GM18507 (cell line): Measurements from ENCODE around the gene TSHR.
A peak's percentile ranks its signal among the peaks of the same experiment; 100 is the strongest.
"Not testable (repeated sequence)": the region's sequence is repeated elsewhere in the genome, so short reads cannot be mapped to it uniquely, and the experiment has no call there.

ENCODE experiments used
- DNase-seq: peaks from one replicate; pipeline ENCODE4 v3.0.0; 2011; ENCODE audit warnings: low read depth; ENCODE audit not compliant: insufficient read length; ENCODE audit errors: extremely low spot score
- FAIRE-seq: peaks from 2 replicates; lab custom pipeline; 2011; peaks lifted over from hg19 to GRCh38; lab: Jason Lieb, UNC

The TSHR gene

GRCh38 chr14:80988192-80988591 lies 32.8 kb downstream of the TSHR start:
- DNase-seq (no peak), FAIRE-seq (no peak)

DNA sequence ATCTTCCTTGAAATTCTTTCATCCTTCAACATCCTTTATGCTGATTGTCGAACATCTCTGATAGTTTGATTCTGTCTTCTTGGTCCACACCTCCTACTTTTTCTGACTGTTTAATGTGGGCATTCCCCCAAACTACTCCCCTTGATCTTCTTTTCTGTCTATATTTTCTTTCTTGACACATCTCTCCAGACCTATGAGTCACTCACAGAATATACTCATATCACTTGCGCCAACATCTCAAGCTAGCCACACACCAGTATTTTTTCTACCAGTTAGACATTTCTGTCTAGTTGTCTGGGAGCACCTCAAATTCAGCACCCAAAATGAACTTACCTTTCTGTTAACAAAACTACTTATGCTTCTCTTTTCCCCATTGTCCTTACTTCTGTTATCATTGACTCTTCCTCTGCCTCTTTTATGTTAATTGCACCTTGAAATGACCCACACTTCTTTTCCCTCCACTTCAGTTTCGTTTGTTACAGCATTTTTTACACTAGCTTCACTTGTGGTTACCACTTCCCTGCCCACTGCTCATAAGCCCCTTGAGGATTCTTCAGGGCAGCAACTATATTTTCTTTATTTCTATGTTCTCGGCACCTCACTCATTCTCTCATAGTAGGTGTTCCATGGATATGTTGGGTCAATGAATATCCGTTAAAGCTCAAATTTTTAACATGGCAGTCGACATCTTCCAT lies 33.5 kb downstream of the TSHR start:
- FAIRE-seq (peak; percentile 55), DNase-seq (no peak)

- FAIRE-seq = no peak
Observed at GRCh38 chr14:80992580-80992979, 37.2 kb downstream of the TSHR start.

GRCh38 chr14:80996049-80996901 lies 40.9 kb downstream of the TSHR start:
- FAIRE-seq = peak; percentile 71
- DNase-seq = no peak

More at GRCh38 chr14:80992580-80992979, 37.2 kb downstream of the TSHR start:
- no peak for DNase-seq

DNA sequence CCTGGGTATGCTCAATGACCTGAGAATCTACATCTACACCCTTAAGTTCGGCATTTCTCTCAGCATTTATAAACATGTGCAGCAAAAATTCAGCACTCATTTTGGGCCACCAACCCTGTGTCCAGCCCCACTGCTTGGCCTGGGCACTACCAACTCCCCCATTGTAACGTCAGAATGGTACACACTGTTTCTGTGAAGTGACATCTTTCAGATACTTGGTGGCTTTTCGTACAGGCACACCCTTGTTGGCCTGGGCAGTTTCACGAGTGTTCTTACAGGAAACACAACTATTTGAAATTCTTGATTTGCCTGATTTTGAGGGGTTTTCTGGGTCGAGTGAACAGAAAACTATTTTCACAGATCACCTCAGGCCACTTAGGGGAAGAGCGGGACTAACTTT lies 46.0 kb downstream of the TSHR start:
- no peak for DNase-seq
- FAIRE-seq = no peak

DNA sequence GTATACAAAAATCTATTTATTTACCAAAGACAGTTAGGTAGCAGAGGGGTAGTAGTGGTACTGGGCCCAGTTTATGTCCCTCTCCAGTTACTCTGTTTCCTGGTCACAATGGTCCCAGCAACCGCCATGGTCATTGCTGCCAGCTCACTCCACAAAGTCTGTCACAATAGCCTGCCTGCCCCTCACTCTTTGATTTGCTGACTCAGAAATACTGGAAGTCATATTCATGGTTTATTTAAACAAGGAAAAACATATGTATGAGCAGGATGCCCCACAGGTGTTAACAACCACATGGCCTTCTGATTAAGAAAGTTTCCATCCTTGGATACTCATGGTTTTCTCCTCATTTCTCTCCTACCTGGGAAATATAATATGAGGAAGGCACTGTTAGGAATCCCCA lies 49.2 kb downstream of the TSHR start:
- no peak for FAIRE-seq
- DNase-seq = no peak

- FAIRE-seq (no peak), DNase-seq (no peak)
Observed at GRCh38 chr14:81005540-81006228, 50.3 kb downstream of the TSHR start.

DNA sequence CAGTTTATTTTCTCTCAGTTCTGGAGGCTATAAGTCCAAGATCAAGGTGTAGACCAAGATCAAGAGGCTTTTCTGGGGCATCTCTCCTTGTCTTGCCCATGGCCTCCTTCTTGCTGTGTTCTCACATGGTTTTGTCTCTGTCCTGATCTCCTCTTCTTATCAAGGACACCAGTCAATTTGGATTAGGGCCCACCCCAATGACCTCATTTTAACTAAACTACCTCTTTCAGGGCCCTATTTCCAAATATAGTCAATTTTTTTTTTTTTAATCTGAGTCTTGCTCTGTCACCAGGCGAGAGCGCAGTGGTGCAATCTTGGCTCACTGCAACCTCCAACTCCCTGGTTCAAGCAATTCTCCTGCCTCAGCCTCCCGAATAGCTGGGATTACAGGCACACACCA lies 50.8 kb downstream of the TSHR start:
- DNase-seq = no peak
- FAIRE-seq = no peak

- FAIRE-seq (no peak), DNase-seq (no peak)
Observed at GRCh38 chr14:81007131-81007530, 51.7 kb downstream of the TSHR start.

DNA sequence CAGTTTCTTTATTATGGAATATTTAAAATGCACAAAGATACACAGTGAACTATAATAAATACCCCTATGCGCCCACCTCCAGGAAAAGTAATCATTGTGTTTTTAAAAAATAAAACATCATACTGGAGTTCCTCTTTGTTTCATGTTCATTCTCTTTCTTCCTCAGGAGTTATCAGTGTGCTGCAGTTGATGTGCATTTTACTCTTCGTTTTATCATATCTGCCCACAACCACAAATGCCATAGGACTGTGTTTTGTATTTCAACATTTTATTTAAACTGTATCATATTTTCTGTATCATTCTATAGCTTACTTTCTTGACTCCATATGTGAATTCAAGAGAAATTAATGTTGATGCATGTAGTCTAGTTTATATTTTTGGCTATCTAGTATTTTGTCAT lies 53.9 kb downstream of the TSHR start:
- FAIRE-seq (no peak), DNase-seq (no peak)

DNA sequence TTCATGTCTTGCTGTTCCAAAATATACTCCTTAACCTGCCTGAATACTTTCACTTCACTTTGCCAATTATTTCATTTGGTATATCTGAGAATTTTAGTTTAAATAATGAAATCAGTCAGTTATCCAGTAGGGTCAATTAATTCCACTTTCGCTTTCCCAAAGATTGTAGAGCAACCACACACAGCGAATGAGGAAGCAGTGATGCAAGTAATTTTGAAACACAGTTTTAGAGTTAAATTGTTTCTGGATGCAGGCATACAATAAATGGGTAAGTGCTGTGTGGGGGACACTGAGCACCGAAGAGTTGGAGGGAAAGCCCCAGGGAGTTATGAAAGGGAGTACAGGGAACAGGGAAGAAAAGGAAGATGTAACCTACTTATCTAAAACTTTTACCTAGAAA lies 62.8 kb downstream of the TSHR start:
- FAIRE-seq (no peak), DNase-seq (no peak)

- FAIRE-seq = no peak
- no peak for DNase-seq
Observed at GRCh38 chr14:81018684-81019083, 63.3 kb downstream of the TSHR start.

- not testable (repeated sequence) for DNase-seq, FAIRE-seq
Observed at GRCh38 chr14:81019113-81019512, 63.7 kb downstream of the TSHR start.

GRCh38 chr14:81023095-81023710 lies 67.8 kb downstream of the TSHR start:
- FAIRE-seq = no peak
- no peak for DNase-seq

GRCh38 chr14:81028461-81028860 lies 73.0 kb downstream of the TSHR start:
- DNase-seq = no peak
- FAIRE-seq = no peak

DNA sequence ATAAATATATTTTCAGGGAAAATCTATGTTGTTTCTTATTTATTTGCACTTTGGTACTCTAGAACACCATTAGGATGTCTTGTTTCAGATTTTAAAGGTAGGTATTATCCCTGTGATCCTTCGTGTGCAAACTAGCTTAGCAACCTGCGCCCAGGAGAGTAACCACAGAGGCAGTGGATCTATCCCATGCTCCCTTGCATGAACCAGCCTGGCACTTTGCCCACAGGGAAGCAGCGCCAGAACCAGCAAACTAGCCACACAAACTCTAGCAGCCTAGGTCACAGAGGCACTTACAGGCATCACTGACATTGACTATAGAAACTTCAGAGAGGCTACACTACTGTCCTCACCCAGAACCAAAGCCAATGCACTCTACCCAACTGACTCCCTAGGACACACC lies 76.1 kb downstream of the TSHR start:
- DNase-seq (no peak), FAIRE-seq (no peak)

DNA sequence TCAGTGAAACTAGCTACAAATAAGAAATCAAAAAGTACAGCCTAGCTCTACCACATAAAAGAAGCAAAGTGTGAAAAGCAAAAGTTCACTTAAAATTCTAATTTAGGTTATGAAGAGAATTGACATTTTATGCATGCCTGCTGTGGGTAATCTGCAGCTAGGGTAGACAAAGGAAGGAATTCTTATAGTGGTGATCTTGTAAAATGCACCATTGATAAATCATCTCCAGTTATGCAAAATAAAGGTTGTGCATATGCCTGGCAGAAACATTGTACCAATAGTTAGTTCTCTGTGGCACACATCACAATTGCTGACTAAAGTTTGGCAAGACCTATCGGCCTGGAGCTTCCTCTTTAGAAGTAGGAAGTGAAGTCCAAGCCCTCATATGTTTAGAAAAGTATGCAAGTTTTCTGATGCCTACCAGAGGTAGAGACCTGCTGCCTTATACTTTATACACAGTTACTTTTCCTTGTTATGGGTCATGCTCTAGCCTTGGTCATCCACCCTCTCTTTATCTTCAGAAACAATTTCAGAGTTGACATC lies 78.3 kb downstream of the TSHR start:
- DNase-seq = no peak
- no peak for FAIRE-seq

DNA sequence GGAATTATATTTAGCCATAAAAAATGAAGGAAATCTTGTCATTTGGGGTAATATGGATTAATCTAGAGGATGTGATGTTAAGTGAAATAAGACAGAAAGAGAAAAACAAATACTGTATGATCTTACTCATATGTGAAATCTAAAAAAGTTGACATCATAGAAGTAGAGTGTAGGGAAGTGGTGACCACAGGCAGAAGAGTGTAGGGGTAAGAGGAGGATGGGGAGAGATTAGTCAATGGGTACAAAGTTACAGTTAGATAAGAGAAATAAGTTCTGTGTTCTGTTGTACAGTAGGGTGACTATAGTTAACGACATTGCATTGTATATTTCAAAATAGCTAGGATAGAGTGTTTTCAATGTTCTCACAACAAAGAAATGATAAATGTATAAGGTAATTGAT lies 87.0 kb downstream of the TSHR start:
- FAIRE-seq (no peak), DNase-seq (no peak)

DNA sequence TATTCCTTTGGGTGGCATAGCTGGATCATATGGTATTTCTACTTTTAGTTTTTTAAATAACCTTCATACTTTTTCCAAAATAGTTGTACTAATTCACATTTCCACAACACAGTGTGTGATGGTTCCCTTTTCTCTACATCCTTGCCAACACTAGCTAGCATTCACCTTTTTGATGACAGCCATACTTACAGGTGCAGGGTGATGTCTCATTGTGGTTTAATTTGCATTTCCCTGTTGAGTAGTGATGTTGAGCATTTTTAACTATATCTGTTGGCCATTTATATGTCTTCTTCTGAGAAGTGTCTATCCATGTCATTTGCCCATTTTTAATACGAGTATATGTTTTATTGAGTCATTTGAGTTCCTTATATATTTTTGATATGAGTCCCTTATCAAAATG lies 96.1 kb downstream of the TSHR start:
- DNase-seq (no peak), FAIRE-seq (no peak)

DNA sequence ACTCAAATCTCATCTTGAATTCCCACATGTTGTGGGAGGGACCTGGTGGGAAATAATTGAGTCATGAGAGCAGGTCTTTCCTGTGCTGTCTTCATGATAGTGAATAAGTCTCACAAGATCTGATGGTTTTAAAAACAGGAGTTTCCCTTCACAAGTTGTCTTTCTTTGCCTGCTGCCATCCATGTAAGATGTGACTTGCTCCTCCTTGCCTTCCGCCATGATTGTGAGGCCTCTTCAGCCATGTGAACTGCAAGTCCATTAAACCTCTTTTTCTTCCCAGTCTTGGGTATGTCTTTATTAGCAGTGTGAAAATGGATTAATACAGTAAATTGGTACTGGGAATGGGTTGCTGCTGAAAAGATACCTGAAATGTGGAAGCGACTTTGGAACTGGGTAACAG lies 98.6 kb downstream of the TSHR start:
- not testable (repeated sequence) for FAIRE-seq, DNase-seq
